SK-N-MC (cell line): Measurements from ENCODE around the gene FLT3LG.

Experiments
- EZH2 ChIP-seq: fragments of 200-600 bp; sonication (generic); IDR thresholded peaks from one replicate; pipeline ENCODE4 v1.6.1; 2017; ENCODE audit warnings: antibody characterized with exemption
- FOXP2 ChIP-seq: optimal IDR thresholded peaks from 2 replicates; pipeline ENCODE3; 2011; ENCODE audit warnings: mild to moderate bottlenecking, moderate library complexity; ENCODE audit not compliant: insufficient read depth; ENCODE audit errors: extremely low read length, control extremely low read depth
- POLR2AphosphoS5 ChIP-seq: IDR thresholded peaks from 2 replicates; pipeline ENCODE4 v1.6.1; 2012; ENCODE audit warnings: mild to moderate bottlenecking, low read depth, low read length, borderline replicate concordance

- TF ChIP-seq POLR2AphosphoS5 (no peak), EZH2 (no peak), FOXP2 (no peak)
Measured at GRCh38 chr19:49514151-49514550, 40.1 kb downstream of the FLT3LG start.
